HG02840 (cell line): ENCODE measurements around the gene ERBB3.
"Not testable (repeated sequence)": the region's sequence is repeated elsewhere in the genome, so short reads cannot be mapped to it uniquely, and the experiment has no call there.

ENCODE experiments used
- ATAC-seq: cut with Tn5 transposase; IDR thresholded peaks from one replicate; pipeline ENCODE4 v1.9.1; 2021; ENCODE audit warnings: mild to moderate bottlenecking, moderate library complexity, moderate number of reproducible peaks; ENCODE audit not compliant: unreplicated experiment, low FRiP score

The ERBB3 gene

GRCh38 chr12:56107242-56107641 is 27.3 kb downstream of the ERBB3 start:
- no peak for ATAC-seq

GRCh38 chr12:56110571-56110970 is 30.6 kb downstream of the ERBB3 start:
- no peak for ATAC-seq

- no peak for ATAC-seq
These were observed 34.1 kb downstream of the ERBB3 start for GRCh38 chr12:56114084-56114483.

GRCh38 chr12:56115329-56115728 is 35.4 kb downstream of the ERBB3 start:
- ATAC-seq = no peak

- peak; percentile 45 for ATAC-seq
These were observed 36.5 kb downstream of the ERBB3 start, which contains the start of gene RPL41 for GRCh38 chr12:56116267-56117081. Gene RPL41 (plus strand): TSS chr12:56116633.

GRCh38 chr12:56117082-56117706 is 37.2 kb downstream of the ERBB3 start:
- ATAC-seq = not testable (repeated sequence)

GRCh38 chr12:56117778-56118687 is 38.1 kb downstream of the ERBB3 start, which contains the start of gene ZC3H10:
Gene ZC3H10 (plus strand): TSS chr12:56118266. CDS start chr12:56120563, 2,297 bp downstream.
- ATAC-seq = peak; percentile 78

- ATAC-seq = no peak
These were observed 38.9 kb downstream of the ERBB3 start for GRCh38 chr12:56118688-56119357.

- no peak for ATAC-seq
These were observed 39.4 kb downstream of the ERBB3 start for GRCh38 chr12:56119361-56119796.

- no peak for ATAC-seq
These were observed 40.3 kb downstream of the ERBB3 start for GRCh38 chr12:56120158-56120846.

GRCh38 chr12:56121204-56121870 is 41.4 kb downstream of the ERBB3 start:
- no peak for ATAC-seq

- ATAC-seq = no peak
These were observed 42.7 kb downstream of the ERBB3 start for GRCh38 chr12:56122637-56123036.

GRCh38 chr12:56124133-56124532 is 44.2 kb downstream of the ERBB3 start:
- ATAC-seq = no peak

GRCh38 chr12:56126732-56127239 is 46.8 kb downstream of the ERBB3 start:
- no peak for ATAC-seq

GRCh38 chr12:56127485-56127887 is 47.5 kb downstream of the ERBB3 start:
- no peak for ATAC-seq

- ATAC-seq = peak; percentile 88
These were observed 48.1 kb downstream of the ERBB3 start, which contains the start of gene ESYT1 for GRCh38 chr12:56127888-56128669. Gene ESYT1 (plus strand): TSS chr12:56128267. CDS start chr12:56128320, 53 bp downstream.

- ATAC-seq = no peak
These were observed 48.8 kb downstream of the ERBB3 start for GRCh38 chr12:56128670-56129205.
